ENCODE measurements around the gene TUBGCP2.

- TF ChIP-seq CTCF (IDR thresholded peaks at IDR 0.05) (no peak), POLR2A (IDR thresholded peaks at IDR 0.05) (no peak)
Observed at GRCh38 chr10:133245439-133246235, 63.0 kb downstream of the TUBGCP2 start.

Data from testis (tissue), 2 donors.